K562 (cell line): ENCODE measurements around the gene ZNF410. TPM values are rescaled to one million over a fixed set of nuclear protein-coding genes. Genes with fewer than 3 reads are reported as not detected.

ENCODE experiments used
- ATAC-seq: fragments of 200-7000 bp; cut with Tn5 transposase; 3 replicates; pipeline ENCODE4 v1.9.1; 2020; ENCODE audit warnings: moderate library complexity
- BruUV-seq: library from RNA; stranded (reverse); fragments of 400-500 nt; replicated peaks from 2 replicates; lab custom pipeline; 2021; lab: Mats Ljungman, UMichigan
- CTCF ChIA-PET: fragments of 300-600 bp; formaldehyde crosslinking; extraction: SDS; loops from one replicate; lab custom pipeline; 2021; ENCODE audit warnings: low intra/inter-chr PET ratio; lab: Yijun Ruan, JAX
- POLR2A ChIA-PET: fragments of 300-600, 350-650 bp; sonication (Branson Sonifier 250); formaldehyde crosslinking; extraction: SDS; loops from one replicate; lab custom pipeline; 2021; ENCODE audit warnings: antibody characterized with exemption, inconsistent platforms; lab: Yijun Ruan, JAX
- DNase-seq, 4 experiments: peaks; one replicate each; pipeline versions ENCODE4 v3.0.0 to v3.0.0-alpha.2; 2011 to 2018; ENCODE audit warnings: low spot score in 3 of 4, mixed read lengths in 3 of 4; ENCODE audit errors: extremely low read depth in 1 of 4
- FAIRE-seq: peaks from 2 replicates; lab custom pipeline; 2011; peaks lifted over from hg19 to GRCh38; lab: Jason Lieb, UNC
- H2AFZ ChIP-seq: 2 replicates; pipeline ENCODE4 v1.6.0; 2011; ENCODE audit warnings: low read depth, low read length, control low read depth, inconsistent platforms
- H3K27ac ChIP-seq: fragments of 200-600 bp; 3 replicates; pipeline ENCODE4 v1.8.0; 2011; ENCODE audit warnings: low read depth, mild to moderate bottlenecking, control low read depth, inconsistent platforms, low read length, moderate library complexity, mixed read lengths; ENCODE audit errors: extremely low read depth
- H3K27me3 ChIP-seq, 2 experiments: fragments of 300-600 bp in 1 of 2; 2 replicates in 1 of 2; 3 replicates in 1 of 2; pipeline versions ENCODE4 v1.6.0 to v1.8.0; 2011; ENCODE audit warnings: inconsistent platforms in 2 of 2, low read length in 2 of 2, mild to moderate bottlenecking in 1 of 2, mixed read lengths in 1 of 2, moderate library complexity in 1 of 2; ENCODE audit not compliant: control insufficient read depth in 2 of 2, insufficient read depth in 2 of 2
- H3K36me3 ChIP-seq: fragments of 300-600 bp; 3 replicates; pipeline ENCODE4 v1.8.0; 2011; ENCODE audit warnings: mild to moderate bottlenecking, low read length, inconsistent platforms; ENCODE audit not compliant: control insufficient read depth, insufficient read depth
- H3K4me1 ChIP-seq, 2 experiments: fragments of 200-600 bp in 1 of 2; replicated peaks in 1 of 2; 2 replicates in 1 of 2; 3 replicates in 1 of 2; pipeline versions ENCODE4 v1.5.1 to v1.8.0; 2011; ENCODE audit warnings: inconsistent platforms in 2 of 2, low read length in 2 of 2, mild to moderate bottlenecking in 1 of 2, mixed read lengths in 1 of 2, moderate library complexity in 1 of 2; ENCODE audit not compliant: control insufficient read depth in 2 of 2, insufficient read depth in 2 of 2
- H3K4me2 ChIP-seq: 2 replicates; pipeline ENCODE4 v1.6.1; 2011; ENCODE audit warnings: low read length, control low read depth, inconsistent platforms, mixed read lengths; ENCODE audit not compliant: insufficient read depth
- H3K4me3 ChIP-seq: fragments of 200-600 bp; sonication (generic), shearing (Covaris generic); 2 replicates; pipeline ENCODE4 v1.5.1; 2016; ENCODE audit warnings: control low read depth, inconsistent platforms
- H3K79me2 ChIP-seq: fragments of 200-600 bp; 3 replicates; pipeline ENCODE4 v1.8.0; 2011; ENCODE audit warnings: low read length, inconsistent platforms; ENCODE audit not compliant: control insufficient read depth, insufficient read depth
- H3K9ac ChIP-seq, 2 experiments: 2 replicates each; pipeline versions ENCODE4 v1.6.0 to v1.6.1; 2011; ENCODE audit warnings: low read depth in 2 of 2, low read length in 2 of 2, control low read depth in 1 of 2, inconsistent platforms in 1 of 2, mild to moderate bottlenecking in 1 of 2, mixed read lengths in 1 of 2; ENCODE audit not compliant: insufficient read depth in 1 of 2
- H3K9me1 ChIP-seq: one replicate; pipeline ENCODE4 v1.6.0; 2011; ENCODE audit warnings: inconsistent platforms, mild to moderate bottlenecking, low read length, moderate library complexity; ENCODE audit not compliant: control insufficient read depth, insufficient read depth
- H3K9me3 ChIP-seq: replicated peaks from 2 replicates; pipeline ENCODE4 v1.5.1; 2011; ENCODE audit warnings: low read depth, low read length, inconsistent platforms; ENCODE audit not compliant: control insufficient read depth, insufficient read depth
- H4K20me1 ChIP-seq: replicated peaks from 2 replicates; pipeline ENCODE4 v1.6.1; 2011; ENCODE audit warnings: low read length, inconsistent platforms, mixed read lengths; ENCODE audit not compliant: control insufficient read depth, insufficient read depth
- CBFB ChIP-seq: sonication (generic); formaldehyde crosslinking; IDR thresholded peaks from 2 replicates; pipeline ENCODE4 v1.4.0; 2020; ENCODE audit warnings: mild to moderate bottlenecking, missing genetic modification reagents
- EZH2 ChIP-seq: IDR thresholded peaks from 2 replicates; pipeline ENCODE4 v1.6.1; 2012; ENCODE audit warnings: low read depth, mild to moderate bottlenecking, inconsistent platforms, low read length, borderline replicate concordance
- GABPB2 ChIP-seq: fragments of 250-450 bp; sonication (Bioruptor Pico); conservative IDR thresholded peaks from 2 replicates; pipeline ENCODE4 v1.5.1; 2021; ENCODE audit warnings: mild to moderate bottlenecking
- MAFG ChIP-seq: fragments of 450-650 bp; conservative IDR thresholded peaks from 2 replicates; pipeline ENCODE4 v1.6.1; 2016; ENCODE audit warnings: missing genetic modification characterization, missing compliant biosample characterization
- NFE2L1 ChIP-seq: fragments of 450-650 bp; IDR thresholded peaks from 2 replicates; pipeline ENCODE4 v1.6.1; 2016; ENCODE audit warnings: missing genetic modification characterization, low read depth, mild to moderate bottlenecking, missing compliant biosample characterization, moderate library complexity, borderline replicate concordance
- POLR2AphosphoS5 ChIP-seq: IDR thresholded peaks from 2 replicates; pipeline ENCODE4 v1.6.1; 2011; ENCODE audit warnings: mild to moderate bottlenecking, low read depth, low read length, moderate library complexity; ENCODE audit not compliant: control insufficient read depth, insufficient read depth
- POU5F1 ChIP-seq: fragments of 150-350 bp; IDR thresholded peaks from 2 replicates; pipeline ENCODE4 v1.6.1; 2014; ENCODE audit warnings: borderline replicate concordance, low read length, low read depth, mild to moderate bottlenecking; ENCODE audit not compliant: partially characterized antibody
- TAF7 ChIP-seq: fragments of 450-650 bp; IDR thresholded peaks from 2 replicates; pipeline ENCODE4 v1.6.1; 2016; ENCODE audit warnings: missing genetic modification characterization, missing compliant biosample characterization
- TAL1 ChIP-seq: fragments of 450-650 bp; IDR thresholded peaks from 2 replicates; pipeline ENCODE4 v1.6.1; 2016; ENCODE audit warnings: mild to moderate bottlenecking
- TRIM28 ChIP-seq: fragments of 450-650 bp; IDR thresholded peaks from 2 replicates; pipeline ENCODE4 v1.6.1; 2017
- ZNF217 ChIP-seq: sonication (generic); formaldehyde crosslinking; IDR thresholded peaks from 2 replicates; pipeline ENCODE4 v1.8.0; 2022; ENCODE audit warnings: mild to moderate bottlenecking, missing genetic modification reagents
- ZNF253 ChIP-seq: fragments of 250-450 bp; sonication (Bioruptor Pico); conservative IDR thresholded peaks from 2 replicates; pipeline ENCODE4 v1.6.1; 2021; ENCODE audit warnings: mild to moderate bottlenecking
- ZNF3 ChIP-seq: fragments of 250-450 bp; sonication (Bioruptor Pico); IDR thresholded peaks from 2 replicates; pipeline ENCODE4 v1.5.0; 2021; ENCODE audit warnings: mild to moderate bottlenecking, moderate library complexity
- ZNF41 ChIP-seq: fragments of 250-450 bp; sonication (Bioruptor Pico); conservative IDR thresholded peaks from 2 replicates; pipeline ENCODE4 v1.4.0; 2020; ENCODE audit warnings: mild to moderate bottlenecking
- ZZZ3 ChIP-seq: fragments of 450-650 bp; IDR thresholded peaks from 2 replicates; pipeline ENCODE4 v1.6.1; 2016; ENCODE audit warnings: antibody characterized with exemption, mild to moderate bottlenecking, moderate library complexity
- WGBS: fragments of 100-300 bp; shearing (Covaris generic); methylation state at CpG from one replicate; pipeline ENCODE4 v1.1.6; 2016; ENCODE audit warnings: low coverage, mixed read lengths; ENCODE audit not compliant: insufficient coverage; ENCODE audit errors: missing lambda C conversion rate; 5-methylcytosine and 5-hydroxymethylcytosine counted together
- in situ Hi-C: fragments of 300-500 bp; cut with MboI; formaldehyde crosslinking; loops from 4 replicates; pipeline ENCODE4 v1.15.0; 2018; ENCODE audit warnings: inconsistent platforms, mixed read lengths
- intact Hi-C: fragments of 100-400 bp; cut with micrococcal nuclease; formaldehyde crosslinking; loops from 2 replicates; pipeline ENCODE4 v1.14.2; 2022
- polyA plus RNA-seq, 8 experiments: library from polyadenylated mRNA; depleted of rRNA in 4 of 8; stranded (reverse) in 5 of 8; unstranded in 3 of 8; fragments of >200 nt; fragmentation: Nextera tagmentation in 2 of 8; fragmentation: Illumina TruSeq in 1 of 8; extraction: Ambion mirVana in 2 of 8; extraction: Trizol in 1 of 8; gene quantifications; 2 replicates each; pipeline versions ENCODE4 v1.2.1 to v1.2.3, GENCODE V29; 2011 to 2014; ENCODE audit warnings: inconsistent platforms in 1 of 8, missing spikeins in 1 of 8
- total RNA-seq, 7 experiments: library from RNA; depleted of rRNA in 6 of 7; stranded (reverse); fragments of >200 nt in 6 of 7; fragmentation: Illumina TruSeq in 2 of 7; extraction: Trizol in 2 of 7; gene quantifications; 2 replicates each; pipeline versions ENCODE4 v1.2.1 to v1.2.3, GENCODE V29; 2011 to 2021; ENCODE audit warnings: low replicate concordance in 1 of 7
- TF ChIP-seq, protein P1 (sequence below), 2 experiments: fragments of 450-650 bp; IDR thresholded peaks; 2 replicates each; pipeline ENCODE4 v1.6.1; 2016
- TF ChIP-seq, protein P2 (sequence below): fragments of 450-650 bp; formaldehyde crosslinking; IDR thresholded peaks from 2 replicates; pipeline ENCODE4 v1.4.0; 2022; ENCODE audit warnings: missing genetic modification characterization
- TF ChIP-seq, protein P3 (sequence below): sonication (generic); formaldehyde crosslinking; IDR thresholded peaks from 2 replicates; pipeline ENCODE4 v1.8.0; 2022; ENCODE audit warnings: mild to moderate bottlenecking, missing genetic modification reagents
- TF ChIP-seq, protein P4 (sequence below): sonication (generic); formaldehyde crosslinking; IDR thresholded peaks from 2 replicates; pipeline ENCODE4 v1.9.0; 2022; ENCODE audit warnings: mild to moderate bottlenecking, missing genetic modification reagents
- TF ChIP-seq, protein P5 (sequence below): sonication (generic); formaldehyde crosslinking; IDR thresholded peaks from 2 replicates; pipeline ENCODE4 v1.8.0; 2022; ENCODE audit warnings: mild to moderate bottlenecking, missing genetic modification reagents

The ZNF410 gene
- total and polyA plus RNA-seq, 9 of the 15 experiments (the other 6 are each of a cell fraction or from before 2014, with no cell fraction given), result 20.5 to 64.8 (median 38.7) TPM

DNA sequence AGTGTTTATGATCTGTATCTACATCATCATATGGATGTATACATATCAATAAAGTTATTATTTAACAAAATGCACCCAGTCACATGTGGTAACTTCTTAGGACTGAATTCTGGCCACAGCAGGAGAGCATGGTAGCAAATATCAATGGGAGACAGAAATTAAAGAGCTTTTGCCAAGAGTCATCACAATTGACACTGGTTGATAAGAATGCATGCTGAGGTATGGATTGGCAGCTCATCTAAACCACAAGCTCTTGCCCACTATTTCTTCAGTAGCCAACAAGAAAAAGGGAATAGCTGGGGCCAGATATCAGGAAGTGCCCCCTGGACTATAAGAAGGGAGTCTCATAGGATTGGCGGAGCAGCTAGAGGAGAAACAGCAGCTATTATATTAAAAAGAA lies 44.5 kb upstream of the ZNF410 start:
- intact Hi-C loops (no loop called here), in situ Hi-C loops (no loop called here)
- Histone ChIP-seq H2AFZ (no peak overlapping the region), H4K20me1 (no peaks in the 10 kb centered on the region), H3K79me2 (no peaks in the 10 kb centered on the region), H3K4me1 (no peaks in the 10 kb centered on the region; a peak in 1 of 5 replicates), H3K27ac (no peak overlapping the region), H3K4me2 (no peak overlapping the region), H3K4me3 (no peak overlapping the region), H3K9ac (no peak overlapping the region), H3K27me3 (no peaks in the 10 kb centered on the region), H3K36me3 (no peaks in the 10 kb centered on the region), H3K9me1 (no peaks in the 10 kb centered on the region), H3K9me3 (no peaks in the 10 kb centered on the region)
- DNase-seq (no peak), FAIRE-seq (no peak), ATAC-seq (no peak)
- ChIA-PET POLR2A (no interaction called here), CTCF (no interaction called here)
- BruUV-seq, result no TSS peak
- 100% methylated on average over 1 of the region's 1 CpG for WGBS
- TF ChIP-seq ZNF253 (no peak), TRIM28 (no peak), ZNF217 (no peak), MAFG (tag) (no peak), EZH2 (no peak), ZZZ3 (no peak), TAF7 (tag) (no peak), ZNF41 (CRISPR knock-in tag) (no peak), TAL1 (no peak), GABPB2 (CRISPR knock-in tag) (no peak), ZNF3 (CRISPR knock-in tag) (no peak), NFE2L1 (no peak), POLR2AphosphoS5 (no peak), CBFB (CRISPR knock-in tag) (no peak), POU5F1 (no peak)
- TF ChIP-seq, protein P1, sequence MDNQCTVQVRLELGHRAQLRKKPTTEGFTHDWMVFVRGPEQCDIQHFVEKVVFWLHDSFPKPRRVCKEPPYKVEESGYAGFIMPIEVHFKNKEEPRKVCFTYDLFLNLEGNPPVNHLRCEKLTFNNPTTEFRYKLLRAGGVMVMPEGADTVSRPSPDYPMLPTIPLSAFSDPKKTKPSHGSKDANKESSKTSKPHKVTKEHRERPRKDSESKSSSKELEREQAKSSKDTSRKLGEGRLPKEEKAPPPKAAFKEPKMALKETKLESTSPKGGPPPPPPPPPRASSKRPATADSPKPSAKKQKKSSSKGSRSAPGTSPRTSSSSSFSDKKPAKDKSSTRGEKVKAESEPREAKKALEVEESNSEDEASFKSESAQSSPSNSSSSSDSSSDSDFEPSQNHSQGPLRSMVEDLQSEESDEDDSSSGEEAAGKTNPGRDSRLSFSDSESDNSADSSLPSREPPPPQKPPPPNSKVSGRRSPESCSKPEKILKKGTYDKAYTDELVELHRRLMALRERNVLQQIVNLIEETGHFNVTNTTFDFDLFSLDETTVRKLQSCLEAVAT (IDR thresholded peaks at IDR 0.05), result no peak
- TF ChIP-seq, protein P2, sequence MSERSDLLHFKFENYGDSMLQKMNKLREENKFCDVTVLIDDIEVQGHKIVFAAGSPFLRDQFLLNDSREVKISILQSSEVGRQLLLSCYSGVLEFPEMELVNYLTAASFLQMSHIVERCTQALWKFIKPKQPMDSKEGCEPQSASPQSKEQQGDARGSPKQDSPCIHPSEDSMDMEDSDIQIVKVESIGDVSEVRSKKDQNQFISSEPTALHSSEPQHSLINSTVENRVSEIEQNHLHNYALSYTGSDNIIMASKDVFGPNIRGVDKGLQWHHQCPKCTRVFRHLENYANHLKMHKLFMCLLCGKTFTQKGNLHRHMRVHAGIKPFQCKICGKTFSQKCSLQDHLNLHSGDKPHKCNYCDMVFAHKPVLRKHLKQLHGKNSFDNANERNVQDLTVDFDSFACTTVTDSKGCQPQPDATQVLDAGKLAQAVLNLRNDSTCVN (CRISPR knock-in tag), result no peak
- TF ChIP-seq, protein P3, sequence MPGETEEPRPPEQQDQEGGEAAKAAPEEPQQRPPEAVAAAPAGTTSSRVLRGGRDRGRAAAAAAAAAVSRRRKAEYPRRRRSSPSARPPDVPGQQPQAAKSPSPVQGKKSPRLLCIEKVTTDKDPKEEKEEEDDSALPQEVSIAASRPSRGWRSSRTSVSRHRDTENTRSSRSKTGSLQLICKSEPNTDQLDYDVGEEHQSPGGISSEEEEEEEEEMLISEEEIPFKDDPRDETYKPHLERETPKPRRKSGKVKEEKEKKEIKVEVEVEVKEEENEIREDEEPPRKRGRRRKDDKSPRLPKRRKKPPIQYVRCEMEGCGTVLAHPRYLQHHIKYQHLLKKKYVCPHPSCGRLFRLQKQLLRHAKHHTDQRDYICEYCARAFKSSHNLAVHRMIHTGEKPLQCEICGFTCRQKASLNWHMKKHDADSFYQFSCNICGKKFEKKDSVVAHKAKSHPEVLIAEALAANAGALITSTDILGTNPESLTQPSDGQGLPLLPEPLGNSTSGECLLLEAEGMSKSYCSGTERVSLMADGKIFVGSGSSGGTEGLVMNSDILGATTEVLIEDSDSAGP (CRISPR knock-in tag), result no peak
- TF ChIP-seq, protein P4, sequence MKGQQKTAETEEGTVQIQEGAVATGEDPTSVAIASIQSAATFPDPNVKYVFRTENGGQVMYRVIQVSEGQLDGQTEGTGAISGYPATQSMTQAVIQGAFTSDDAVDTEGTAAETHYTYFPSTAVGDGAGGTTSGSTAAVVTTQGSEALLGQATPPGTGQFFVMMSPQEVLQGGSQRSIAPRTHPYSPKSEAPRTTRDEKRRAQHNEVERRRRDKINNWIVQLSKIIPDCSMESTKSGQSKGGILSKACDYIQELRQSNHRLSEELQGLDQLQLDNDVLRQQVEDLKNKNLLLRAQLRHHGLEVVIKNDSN (CRISPR knock-in tag), result no peak
- TF ChIP-seq, protein P5, sequence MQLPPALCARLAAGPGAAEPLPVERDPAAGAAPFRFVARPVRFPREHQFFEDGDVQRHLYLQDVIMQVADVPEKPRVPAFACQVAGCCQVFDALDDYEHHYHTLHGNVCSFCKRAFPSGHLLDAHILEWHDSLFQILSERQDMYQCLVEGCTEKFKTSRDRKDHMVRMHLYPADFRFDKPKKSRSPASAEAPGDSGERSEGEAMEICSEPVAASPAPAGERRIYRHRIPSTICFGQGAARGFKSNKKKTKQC (CRISPR knock-in tag), result no peak
